ENCODE results near the gene WDR27.
"Not testable (repeated sequence)": the region's sequence is repeated elsewhere in the genome, so short reads cannot be mapped to it uniquely, and the experiment has no call there.

The WDR27 gene

DNA sequence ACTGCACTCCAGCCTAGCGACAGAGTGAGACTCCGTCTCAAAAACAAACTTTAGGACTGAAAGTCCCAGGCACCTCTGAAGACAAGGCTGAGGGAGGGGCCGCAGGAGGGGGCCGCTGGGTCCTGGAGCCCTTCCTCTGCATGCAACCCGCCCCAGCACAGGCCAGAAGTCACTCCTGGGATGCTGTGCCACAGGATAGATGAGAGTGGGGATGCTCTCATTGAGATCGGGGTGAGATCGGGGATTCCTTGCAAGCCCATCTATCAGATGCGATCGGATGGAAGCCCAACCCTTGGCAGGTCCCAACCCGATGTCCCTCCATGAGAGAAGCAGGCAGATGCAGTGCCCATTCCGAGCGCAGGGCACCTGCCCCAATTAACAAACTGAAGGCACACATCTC lies 66.5 kb downstream of the WDR27 start:
- DNase-seq, result no peak

DNA sequence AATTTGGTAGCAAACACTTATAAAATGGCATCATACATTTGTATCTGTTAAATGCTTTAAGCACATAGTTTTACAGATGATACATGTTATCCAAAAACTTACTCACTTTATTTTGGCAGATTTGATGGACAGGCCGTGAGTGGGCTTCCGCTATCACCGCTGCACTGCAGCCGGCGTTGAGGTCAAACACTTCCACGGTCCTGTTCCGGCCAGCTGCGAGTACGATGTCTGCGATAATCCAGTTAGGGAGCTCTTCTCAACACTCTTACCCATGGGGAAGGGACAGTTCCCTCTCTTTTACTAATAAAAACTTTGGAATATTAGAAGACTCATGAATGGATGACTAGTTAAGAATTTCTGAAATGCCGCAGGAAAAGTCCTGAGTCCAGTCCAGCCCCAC lies 69.0 kb downstream of the WDR27 start:
- no peak for DNase-seq

DNA sequence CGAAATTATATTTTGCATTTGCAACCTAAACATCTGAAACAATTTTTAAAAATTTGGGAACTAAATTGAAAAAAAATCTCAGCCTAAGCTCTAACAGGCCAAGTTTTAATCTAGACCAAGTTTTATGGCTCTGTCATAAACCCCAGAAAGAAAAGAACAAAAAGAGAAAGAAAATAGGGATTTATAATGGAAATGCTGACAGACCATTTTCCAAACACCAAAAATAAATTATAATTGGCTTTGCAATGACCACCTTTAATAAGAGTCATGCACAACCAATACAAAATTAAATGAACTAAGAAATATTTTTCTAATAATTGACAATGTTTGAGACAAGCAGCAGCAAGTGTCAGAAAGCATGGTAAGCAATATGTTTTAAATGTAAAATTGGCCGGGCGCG lies 72.6 kb downstream of the WDR27 start:
- DNase-seq, result no peak

GRCh38 chr6:169627736-169628607 lies 73.9 kb downstream of the WDR27 start:
- DNase-seq, result no peak

DNA sequence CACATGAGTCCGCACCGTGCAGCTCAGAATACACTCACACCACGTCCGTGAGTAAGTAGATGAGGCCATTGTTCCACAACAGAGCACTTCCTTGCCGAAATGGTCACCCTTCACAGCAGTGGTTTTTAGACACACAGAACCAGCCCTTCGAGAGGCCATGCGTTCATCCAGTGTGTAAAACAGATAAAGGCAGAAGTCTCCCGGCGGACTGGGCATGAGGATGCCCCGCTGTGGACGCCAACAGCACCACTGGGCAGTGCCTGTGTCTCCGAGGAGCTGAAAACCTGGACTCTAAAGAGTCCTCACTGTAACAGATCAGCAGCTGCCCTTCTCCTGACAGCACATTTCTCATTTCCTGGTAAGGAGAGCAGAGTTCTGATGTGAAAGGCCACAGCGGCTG lies 75.2 kb downstream of the WDR27 start:
- no peak for DNase-seq

- DNase-seq, result no peak
These were observed 75.7 kb downstream of the WDR27 start for GRCh38 chr6:169626169-169626568.

- DNase-seq, result no peak
These were observed 76.5 kb downstream of the WDR27 start for GRCh38 chr6:169625376-169625775.

DNA sequence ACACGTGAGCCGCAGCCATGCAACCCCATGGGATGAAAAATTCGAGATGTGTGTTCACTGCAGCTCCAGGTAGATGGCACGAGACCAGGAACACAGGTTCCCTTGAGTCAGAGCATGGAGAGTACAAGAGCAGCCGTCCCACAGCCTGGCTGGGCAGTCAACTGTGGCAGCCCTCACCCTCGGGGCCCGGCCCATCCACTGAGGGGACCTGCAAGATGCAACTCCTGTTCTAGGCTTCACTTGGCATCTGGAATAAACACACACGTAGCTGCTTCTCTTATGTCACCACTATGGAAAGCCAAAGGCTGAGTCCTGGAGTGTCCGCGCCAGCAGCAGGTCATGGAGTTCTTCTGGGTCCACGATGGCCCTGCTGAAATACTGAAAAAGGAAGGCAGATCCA lies 77.0 kb downstream of the WDR27 start:
- DNase-seq, result no peak

DNA sequence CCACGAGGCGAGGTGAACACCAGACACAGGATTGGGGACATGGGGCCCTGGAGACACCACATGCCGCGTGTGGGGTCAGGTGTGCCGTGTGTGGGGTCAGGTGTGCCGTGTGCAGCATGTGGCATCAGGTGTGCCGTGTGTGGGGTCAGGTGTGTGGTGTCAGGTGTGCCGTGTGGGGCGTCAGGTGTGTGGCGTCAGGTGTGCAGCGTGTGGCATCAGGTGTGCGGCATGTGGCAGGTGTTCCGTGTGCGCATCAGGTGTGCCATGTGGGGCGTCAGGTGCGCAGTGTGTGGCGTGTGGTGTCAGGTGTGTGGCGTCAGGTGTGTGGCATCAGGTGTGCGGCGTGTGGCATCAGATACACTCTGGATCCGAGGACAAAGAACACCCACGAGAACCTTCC lies 77.9 kb downstream of the WDR27 start:
- DNase-seq, result no peak

DNA sequence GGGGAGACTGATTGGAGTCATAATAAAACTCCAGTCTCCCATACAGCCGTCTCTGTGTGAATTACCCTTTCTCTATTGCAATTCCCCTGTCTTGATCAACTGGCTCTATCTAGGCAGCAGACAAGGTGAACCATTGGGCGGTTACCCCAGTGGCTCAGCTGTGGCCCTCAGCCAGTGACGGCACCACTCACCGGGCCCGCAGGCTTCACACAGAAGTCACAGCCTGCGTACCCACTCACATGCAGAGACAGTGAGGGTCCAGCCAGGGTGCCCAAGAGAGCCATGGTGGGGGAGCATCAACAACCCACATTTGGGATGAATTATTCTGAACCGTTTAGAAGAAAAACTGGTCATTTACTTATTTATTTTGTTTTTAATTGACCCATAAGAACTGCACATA lies 78.5 kb downstream of the WDR27 start:
- DNase-seq, result no peak

DNA sequence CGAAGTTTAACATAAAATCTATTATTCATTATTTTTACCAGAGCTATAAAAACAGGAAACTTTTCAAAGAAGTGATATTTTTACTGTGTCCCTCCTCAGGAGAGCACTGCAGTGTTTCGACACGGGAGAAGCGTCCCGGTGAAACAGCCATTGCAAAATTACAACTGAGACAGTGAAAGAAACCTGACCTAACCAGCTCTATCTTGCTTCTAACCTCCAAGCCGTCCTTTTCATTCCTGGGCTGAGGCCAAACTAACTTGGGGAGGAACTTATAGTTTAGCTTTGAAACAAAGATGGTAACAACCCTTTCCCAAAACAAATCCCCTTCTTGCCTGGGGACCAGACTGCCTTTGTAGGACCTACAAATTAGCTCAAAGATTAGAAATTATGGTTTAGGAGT lies 79.2 kb downstream of the WDR27 start:
- no peak for DNase-seq

- no peak for DNase-seq
These were observed 80.5 kb downstream of the WDR27 start for GRCh38 chr6:169621311-169621710.

DNA sequence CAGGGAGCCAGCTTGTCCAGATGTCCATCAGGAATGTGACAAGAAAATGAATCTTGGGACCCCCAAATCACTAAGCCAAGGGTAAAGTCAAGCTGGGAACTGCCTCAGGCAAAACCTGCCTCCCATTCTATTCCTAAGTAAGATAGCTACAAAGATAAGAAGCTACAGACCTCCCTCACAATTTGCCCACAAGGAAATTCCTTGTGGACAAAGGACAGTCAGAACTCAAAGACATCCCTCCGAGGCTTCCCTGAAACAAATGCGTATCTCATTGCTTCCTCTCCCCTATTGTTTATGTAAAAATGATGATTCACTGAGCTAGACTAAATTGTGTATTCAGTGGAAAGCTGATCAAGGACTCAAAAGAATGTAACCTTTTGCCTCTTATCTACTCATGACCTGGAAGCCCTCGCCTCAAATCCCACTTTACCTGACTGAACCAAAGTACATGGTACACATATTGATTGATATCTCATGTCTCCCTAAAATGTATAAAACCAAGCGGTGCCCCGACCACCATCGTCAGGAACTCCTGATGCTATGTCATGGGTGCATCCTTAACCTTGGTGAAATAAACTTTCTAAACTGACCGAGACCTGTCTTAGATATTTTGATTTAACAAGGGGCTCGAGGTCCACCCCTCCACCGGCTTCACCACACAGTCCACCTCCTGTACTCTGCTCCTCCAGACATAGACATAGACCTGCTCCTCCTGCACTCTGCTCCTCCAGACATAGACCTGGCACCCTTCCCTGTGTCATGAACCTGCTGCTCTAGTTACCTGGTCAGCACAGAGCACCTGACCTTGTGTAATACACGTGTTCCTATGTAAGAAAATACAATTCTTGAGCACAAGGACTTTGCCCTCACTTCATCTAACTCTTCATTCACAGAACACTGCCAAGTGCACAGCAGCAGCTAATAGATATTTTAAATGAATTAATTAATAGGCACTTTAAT lies 81.4 kb downstream of the WDR27 start:
- DNase-seq, result no peak

DNA sequence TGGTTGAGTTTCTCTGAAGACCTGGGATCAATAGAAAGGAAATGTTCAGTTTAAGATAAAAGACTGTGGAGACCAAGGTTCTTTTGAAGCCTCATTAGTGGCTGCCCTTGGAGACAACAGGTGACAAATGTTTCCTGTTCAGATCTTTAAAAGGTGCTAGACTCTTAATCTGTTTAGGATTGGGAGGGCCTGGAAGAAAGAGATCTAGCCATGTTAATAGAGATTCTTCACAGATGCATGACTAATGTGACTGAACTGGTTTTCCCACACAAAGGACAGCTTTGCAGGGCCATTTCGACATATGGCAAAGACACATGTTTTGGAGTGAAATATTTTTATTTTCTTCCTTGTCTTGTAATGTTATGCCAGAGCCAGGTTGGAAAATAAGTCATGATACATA lies 82.2 kb downstream of the WDR27 start:
- no peak for DNase-seq

DNA sequence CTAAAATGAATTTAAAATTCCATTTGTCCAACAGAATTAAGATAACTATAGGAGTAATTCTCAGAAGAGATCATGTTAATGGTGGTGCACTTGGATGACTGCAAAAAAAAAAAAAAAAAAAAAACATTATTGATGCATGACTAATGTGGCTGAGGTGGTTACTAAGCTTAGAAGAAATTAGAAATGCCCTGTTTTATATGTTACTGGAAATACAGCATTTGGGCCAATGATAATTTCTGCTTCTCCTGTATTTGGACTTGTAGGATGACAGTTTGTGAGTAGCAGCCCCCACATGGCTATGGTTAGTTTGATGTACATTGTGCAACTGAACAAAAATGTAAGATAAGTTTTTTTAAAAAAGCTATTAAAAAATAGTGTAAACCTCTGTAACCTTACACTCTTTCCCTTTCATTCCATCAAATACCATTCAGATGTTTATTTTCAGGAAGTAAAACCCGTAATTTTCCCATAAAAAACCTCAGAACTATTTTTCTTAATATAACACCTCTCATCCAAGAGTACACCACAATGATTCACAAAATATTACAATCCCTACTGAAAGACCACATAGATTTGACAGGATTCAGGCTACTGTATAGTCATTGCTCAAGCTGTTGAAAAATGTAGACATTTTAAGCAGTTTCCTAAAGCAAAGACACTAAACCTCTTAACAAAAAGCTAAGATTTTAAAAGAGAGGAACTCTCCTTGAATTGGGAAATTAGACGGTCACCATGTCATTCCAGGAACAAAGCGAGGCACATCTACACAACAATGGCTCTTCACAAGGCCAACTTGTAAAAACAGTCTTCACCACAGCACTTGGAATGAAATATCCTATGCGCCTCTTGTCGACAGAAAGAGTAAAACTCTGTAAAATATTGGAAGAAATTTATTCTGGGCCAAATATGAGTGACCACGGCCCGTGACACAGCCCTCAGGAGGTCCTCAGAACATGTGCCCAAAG lies 83.0 kb downstream of the WDR27 start:
- no peak for DNase-seq

- DNase-seq, result no peak
These were observed 84.3 kb downstream of the WDR27 start for GRCh38 chr6:169617562-169617961.

GRCh38 chr6:169608609-169609008 lies 93.2 kb downstream of the WDR27 start:
- not testable (repeated sequence) for DNase-seq

DNA sequence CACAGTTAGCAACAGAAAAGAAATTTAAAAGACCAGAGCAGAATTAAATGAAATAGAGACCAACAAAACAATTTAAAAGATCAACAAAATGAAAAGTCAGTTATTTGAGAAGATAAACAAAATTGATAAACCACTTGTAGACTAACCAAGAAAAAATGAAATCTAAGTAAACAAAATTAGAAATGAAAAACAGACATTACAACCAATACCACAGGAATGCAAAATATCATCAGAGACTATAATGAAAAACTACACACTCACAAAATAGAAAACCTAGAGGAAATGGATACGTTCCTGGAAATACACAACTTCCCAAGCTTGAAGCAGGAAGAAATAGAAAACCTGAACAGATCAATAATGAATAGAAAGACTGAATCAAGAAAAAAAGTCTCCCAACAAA lies 97.8 kb downstream of the WDR27 start:
- DNase-seq, result no peak

GRCh38 chr6:169601129-169601528 lies 100.7 kb downstream of the WDR27 start:
- DNase-seq, result not testable (repeated sequence)

- no peak for DNase-seq
These were observed 109.3 kb downstream of the WDR27 start for GRCh38 chr6:169592558-169592957.

DNA sequence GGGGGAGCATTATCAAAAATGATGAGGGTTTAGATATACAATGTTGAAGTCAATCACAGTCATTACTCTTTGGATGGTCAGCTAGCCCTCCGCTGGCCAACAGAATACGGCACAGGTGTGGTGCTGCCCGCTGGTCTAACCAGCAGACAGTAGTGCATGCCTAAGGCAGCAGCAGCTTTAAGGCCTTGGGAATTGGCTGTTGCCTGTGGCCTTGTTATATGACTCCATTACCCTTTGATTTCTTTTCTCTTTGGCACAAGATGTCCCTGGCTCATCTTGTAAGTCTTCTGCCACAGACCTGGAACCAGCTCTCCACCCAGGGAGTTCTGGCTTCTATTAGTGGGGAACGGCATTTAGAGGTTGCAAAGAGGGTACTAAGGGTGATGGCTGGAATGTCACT lies 110.2 kb downstream of the WDR27 start:
- DNase-seq, result no peak

DNA sequence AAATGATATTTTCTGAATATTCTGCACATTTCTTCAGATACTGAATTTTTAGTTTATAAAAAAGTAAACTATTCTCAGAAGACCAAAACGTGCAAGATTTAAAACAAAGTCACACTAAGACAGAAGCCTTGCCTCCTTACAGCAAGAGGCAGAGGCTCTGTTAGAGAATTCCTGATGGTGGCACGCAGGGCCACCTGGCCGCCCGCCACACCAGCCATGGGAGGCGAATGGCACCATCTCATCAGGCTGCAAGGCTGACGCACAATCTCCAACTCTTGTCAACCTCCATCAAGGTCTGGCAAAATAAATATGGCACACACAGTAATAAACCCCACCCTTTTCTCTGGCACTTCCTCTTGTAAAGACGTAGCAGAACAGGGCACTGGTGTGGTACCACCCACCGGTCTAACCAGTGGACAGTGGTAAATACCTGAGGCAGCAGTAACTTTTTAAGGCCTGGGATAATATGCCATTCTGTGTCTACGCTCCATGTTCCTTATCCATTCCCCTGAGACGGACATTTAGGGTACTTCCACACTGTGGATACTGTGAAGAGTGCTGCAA lies 111.4 kb downstream of the WDR27 start:
- no peak for DNase-seq
